Measurements from ENCODE around the gene PCDH12. TPM values are rescaled to one million over a fixed set of nuclear protein-coding genes. Genes with fewer than 3 reads are reported as not detected.
A peak's percentile ranks its signal among the peaks of the same experiment; 100 is the strongest.

Gene PCDH12
- 1 to 10 TPM in 1 of 2 experiments, under 1 TPM in 1; 0.43 to 1.1 TPM for total RNA-seq

DNA sequence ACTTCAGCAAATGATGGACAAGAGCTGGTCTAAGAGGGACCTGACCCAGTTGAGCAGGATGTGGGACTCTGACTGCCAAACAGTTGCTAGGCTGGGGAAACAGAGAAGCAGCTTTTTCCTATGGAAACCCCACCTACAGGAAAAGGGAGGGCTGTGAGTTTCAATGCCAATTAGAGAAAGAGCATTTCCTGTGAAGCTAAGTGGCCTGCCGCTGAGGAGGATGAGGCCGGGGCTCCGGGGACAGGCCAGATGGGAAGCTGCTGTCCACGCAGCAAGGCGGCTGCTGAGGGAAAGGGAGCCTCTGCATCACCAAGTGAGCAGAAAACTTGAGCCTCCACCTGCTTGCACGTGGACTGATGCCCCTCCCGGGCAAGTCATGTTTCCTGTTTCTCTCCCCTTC is at the start of gene PCDH12:
Gene PCDH12 (minus strand): TSS at position 90 of the 400 bp plus-strand sequence. CDS start 351 bp downstream, outside the sequence.
- peak within 1 kb of the TSS; percentile 68 for H3K4me3 Mint-ChIP-seq
- intact Hi-C loops (cut with micrococcal nuclease), result no loop called here
- peak; percentile 56 for DNase-seq
- peak within 1 kb of the TSS; percentile 64 for H3K27ac Mint-ChIP-seq
- no peaks in the 10 kb centered on the region for H3K9me3 Mint-ChIP-seq
- H3K27me3 Mint-ChIP-seq (ENCODE audit: low read depth), result no peaks in the 10 kb centered on the region
- no peaks in the 10 kb centered on the region for H3K36me3 Mint-ChIP-seq (ENCODE audit: low read depth)
- peaks cover 38% of the 10 kb centered on the region for H3K4me1 Mint-ChIP-seq (ENCODE audit: low read depth)
- CTCF ChIA-PET, result interaction anchor here (0.6 to 6.7 kb wide), 12 partner anchors 12 to 740 kb away, joined by 3 to 134 read pairs (median 4); partner anchors contain the start of genes PCDH1 and RNF14

DNA sequence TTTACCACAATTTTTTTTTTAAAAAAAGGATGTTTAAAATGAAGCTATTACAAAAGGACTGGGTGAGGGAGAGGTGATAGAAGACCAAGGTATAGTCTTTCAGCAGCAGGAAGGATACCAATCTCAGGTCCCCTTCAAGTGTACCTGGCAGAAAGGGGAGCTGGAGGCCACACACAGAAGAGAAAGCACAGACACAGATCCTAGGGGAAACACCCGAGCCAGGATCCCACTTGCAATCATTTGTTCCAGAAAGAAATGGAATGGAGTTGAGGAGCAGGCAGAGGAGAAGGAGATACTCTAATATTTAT is 49.2 kb upstream of the PCDH12 start:
- peaks cover 85% of the 10 kb centered on the region for H3K4me1 Mint-ChIP-seq (ENCODE audit: low read depth)
- H3K36me3 Mint-ChIP-seq (ENCODE audit: low read depth), result peaks cover 87% of the 10 kb centered on the region
- H3K27me3 Mint-ChIP-seq (ENCODE audit: low read depth), result no peaks in the 10 kb centered on the region
- CTCF ChIA-PET, result interaction anchor here (0.9 to 12.7 kb wide), 13 partner anchors 8 to 314 kb away, joined by 3 to 137 read pairs (median 4); partner anchors contain the start of gene RNF14
- H3K9me3 Mint-ChIP-seq, result peaks cover 3% of the 10 kb centered on the region
- peak; percentile 39 for DNase-seq
- H3K4me3 Mint-ChIP-seq, result peak overlapping the region; percentile 69
- intact Hi-C loops (cut with micrococcal nuclease), result loop anchor here (1.0 to 2.0 kb wide), 6 partner anchors 8 to 350 kb away; partner anchors contain the start of gene RNF14
- H3K27ac Mint-ChIP-seq, result peak overlapping the region; percentile 100

DNA sequence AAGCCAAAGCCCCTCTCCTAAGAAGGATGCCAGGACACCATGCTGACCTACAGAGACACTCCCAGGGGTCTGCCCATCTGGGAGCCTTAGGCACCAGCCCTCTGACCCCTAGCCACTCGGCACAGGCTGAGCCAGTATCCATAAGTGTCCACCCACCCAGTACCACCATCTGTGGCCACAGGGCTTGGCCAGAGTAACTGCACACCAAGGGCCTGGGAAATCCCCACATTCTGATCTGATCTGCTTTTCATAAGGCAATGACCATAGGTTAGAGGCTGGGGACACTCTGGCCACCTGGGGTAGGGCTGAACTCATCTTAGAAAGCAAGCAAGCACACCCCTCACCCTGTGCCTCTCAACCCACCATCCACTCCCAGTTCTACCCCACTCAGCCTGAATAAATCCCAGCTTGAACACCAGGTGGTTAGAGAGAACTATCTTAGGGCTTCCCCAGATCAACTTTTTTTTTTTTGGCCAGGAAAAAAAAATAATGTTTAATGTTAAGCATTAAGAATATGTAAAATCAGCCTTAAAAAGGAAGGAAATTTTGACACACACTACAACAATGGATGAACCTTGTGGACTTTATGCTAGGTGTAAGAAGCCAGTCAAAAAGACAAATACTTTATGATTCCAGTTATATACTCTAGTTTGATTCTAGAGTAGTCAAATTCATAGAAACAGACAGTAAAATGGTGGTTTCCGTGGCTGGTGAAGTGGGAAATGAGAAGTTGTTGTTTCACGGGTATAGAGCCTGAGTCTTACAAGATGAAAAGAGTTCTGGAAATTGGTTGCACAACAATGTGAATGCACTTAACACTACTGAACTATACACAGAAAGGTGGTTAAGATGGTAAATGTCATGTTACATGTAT is 48.6 kb upstream of the PCDH12 start:
- intact Hi-C loops (cut with micrococcal nuclease), result loop anchor here (1.0 to 2.0 kb wide), 6 partner anchors 9 to 350 kb away; partner anchors contain the start of gene RNF14
- CTCF ChIA-PET, result interaction anchor here (0.6 to 12.7 kb wide), 16 partner anchors 9 to 315 kb away, joined by 3 to 137 read pairs (median 4); partner anchors contain the start of gene RNF14
- peaks cover 87% of the 10 kb centered on the region for H3K36me3 Mint-ChIP-seq (ENCODE audit: low read depth)
- peak overlapping the region; percentile 100 for H3K27ac Mint-ChIP-seq
- peak overlapping the region; percentile 69 for H3K4me3 Mint-ChIP-seq
- H3K9me3 Mint-ChIP-seq, result peaks cover 3% of the 10 kb centered on the region
- DNase-seq, result peak; percentile 86
- H3K4me1 Mint-ChIP-seq (ENCODE audit: low read depth), result peaks cover 87% of the 10 kb centered on the region
- no peaks in the 10 kb centered on the region for H3K27me3 Mint-ChIP-seq (ENCODE audit: low read depth)

DNA sequence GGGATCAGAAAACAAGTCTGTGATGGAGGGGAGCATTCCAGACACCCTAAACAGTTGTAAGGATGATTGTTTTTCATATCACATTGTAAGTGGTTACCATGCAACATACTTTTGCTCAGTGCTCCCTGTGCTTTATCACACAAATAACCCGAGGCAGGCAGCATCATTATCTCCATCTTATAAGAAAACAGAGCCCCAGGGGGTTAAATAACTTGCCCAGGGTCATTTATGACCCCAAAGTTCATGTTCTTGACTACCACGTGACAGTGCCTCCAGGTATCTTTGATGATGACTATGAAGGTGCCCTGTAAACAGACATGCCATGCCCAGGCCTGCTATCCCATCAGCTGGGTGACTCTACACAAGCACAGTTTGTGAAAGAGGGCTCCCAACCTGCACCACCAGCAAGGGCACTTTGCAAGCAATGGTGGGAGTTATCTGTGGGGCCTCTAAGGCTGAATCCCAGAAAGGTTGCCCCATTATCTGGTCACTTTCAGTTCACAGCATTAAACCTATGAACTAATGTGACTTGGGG is 45.3 kb upstream of the PCDH12 start:
- no peak for DNase-seq
- CTCF ChIA-PET, result interaction anchor here (0.9 to 5.6 kb wide), 4 partner anchors 11 to 140 kb away, joined by 3 to 51 read pairs (median 5); partner anchors contain the start of genes GNPDA1 and NDFIP1
- intact Hi-C loops (cut with micrococcal nuclease), result no loop called here
- peaks cover 79% of the 10 kb centered on the region for H3K36me3 Mint-ChIP-seq (ENCODE audit: low read depth)
- H3K27me3 Mint-ChIP-seq (ENCODE audit: low read depth), result no peaks in the 10 kb centered on the region
- H3K4me1 Mint-ChIP-seq (ENCODE audit: low read depth), result peaks cover 76% of the 10 kb centered on the region
- H3K9me3 Mint-ChIP-seq, result peaks cover 3% of the 10 kb centered on the region
- no peak overlapping the region for H3K4me3 Mint-ChIP-seq
- H3K27ac Mint-ChIP-seq, result peak overlapping the region; percentile 100

DNA sequence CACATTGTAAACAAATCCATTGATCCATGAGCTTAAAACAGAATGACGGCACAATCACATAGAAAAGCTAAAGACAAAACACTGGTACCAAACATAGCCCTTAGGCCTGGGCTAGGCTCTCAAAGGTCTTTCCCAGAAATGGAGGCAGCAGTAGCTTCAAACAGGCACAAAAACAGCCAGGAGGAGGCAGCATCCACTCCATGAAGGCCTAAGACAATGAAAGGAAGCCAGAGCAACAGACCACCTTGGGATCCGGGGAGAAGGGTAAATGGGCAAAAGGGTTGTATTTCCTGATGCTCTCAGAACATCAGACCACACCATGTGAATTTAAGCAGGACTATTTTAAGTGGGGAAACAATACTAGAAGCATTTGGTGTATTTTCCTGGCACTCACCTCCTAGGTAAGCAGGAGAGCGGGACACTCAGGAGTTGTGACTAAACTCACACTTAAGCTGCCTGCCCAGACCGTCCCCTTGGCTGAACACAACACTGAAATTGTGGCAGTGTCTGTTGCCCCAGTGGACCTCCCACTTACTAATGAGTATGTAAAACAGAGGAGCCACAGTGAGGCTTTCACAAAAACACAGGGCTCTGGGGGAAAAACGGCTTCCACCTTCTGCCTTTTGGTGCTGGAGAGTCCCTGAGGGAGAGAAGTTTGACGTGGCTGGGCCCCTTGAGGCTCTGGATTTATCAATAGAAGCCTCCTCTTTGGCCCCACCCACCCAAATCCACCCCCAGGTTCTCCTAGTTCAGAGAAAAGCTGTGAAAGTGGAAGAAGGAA is 42.9 kb upstream of the PCDH12 start:
- Mint-ChIP-seq H3K36me3 (ENCODE audit: low read depth) (peaks cover 61% of the 10 kb centered on the region), H3K4me1 (ENCODE audit: low read depth) (peaks cover 53% of the 10 kb centered on the region), H3K9me3 (no peaks in the 10 kb centered on the region), H3K4me3 (no peak overlapping the region), H3K27me3 (ENCODE audit: low read depth) (no peaks in the 10 kb centered on the region), H3K27ac (peak overlapping the region; percentile 100)
- CTCF ChIA-PET, result interaction anchor here (0.6 to 5.6 kb wide), 18 partner anchors 9 to 187 kb away, joined by 3 to 51 read pairs (median 4); partner anchors contain the start of genes GNPDA1 and RNF14
- peak; percentile 66 for DNase-seq
- intact Hi-C loops (cut with micrococcal nuclease), result loop anchor here (2.0 kb wide), 1 partner anchor 14 kb away; no protein-coding TSS in a partner anchor

DNA sequence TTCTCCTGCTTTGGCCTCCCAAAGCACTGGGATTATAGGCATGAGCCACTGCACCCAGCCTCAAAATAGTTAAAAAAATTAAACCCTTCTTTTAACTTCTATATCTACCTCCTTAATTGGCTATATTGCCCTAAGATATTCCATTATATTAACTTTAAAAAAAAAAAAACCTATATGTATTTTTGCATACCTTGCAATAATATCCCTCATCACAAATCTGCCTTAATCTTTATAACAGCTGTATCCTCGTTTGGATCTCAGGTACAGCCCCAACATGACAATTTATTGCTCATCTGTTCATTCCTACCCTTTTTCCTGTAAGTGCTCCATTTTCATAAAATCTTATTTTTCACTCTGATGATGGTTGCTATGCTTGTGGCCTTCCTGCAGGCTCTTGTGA is 42.2 kb upstream of the PCDH12 start:
- H3K27me3 Mint-ChIP-seq (ENCODE audit: low read depth), result no peaks in the 10 kb centered on the region
- no peak overlapping the region for H3K4me3 Mint-ChIP-seq
- H3K36me3 Mint-ChIP-seq (ENCODE audit: low read depth), result peaks cover 56% of the 10 kb centered on the region
- DNase-seq, result no peak
- no peaks in the 10 kb centered on the region for H3K9me3 Mint-ChIP-seq
- H3K27ac Mint-ChIP-seq, result peak overlapping the region; percentile 100
- intact Hi-C loops (cut with micrococcal nuclease), result loop anchor here (2.0 kb wide), 1 partner anchor 15 kb away; no protein-coding TSS in a partner anchor
- CTCF ChIA-PET, result interaction anchor here (0.6 to 5.6 kb wide), 15 partner anchors 10 to 188 kb away, joined by 3 to 51 read pairs (median 5); partner anchors contain the start of genes GNPDA1 and RNF14
- peaks cover 48% of the 10 kb centered on the region for H3K4me1 Mint-ChIP-seq (ENCODE audit: low read depth)

DNA sequence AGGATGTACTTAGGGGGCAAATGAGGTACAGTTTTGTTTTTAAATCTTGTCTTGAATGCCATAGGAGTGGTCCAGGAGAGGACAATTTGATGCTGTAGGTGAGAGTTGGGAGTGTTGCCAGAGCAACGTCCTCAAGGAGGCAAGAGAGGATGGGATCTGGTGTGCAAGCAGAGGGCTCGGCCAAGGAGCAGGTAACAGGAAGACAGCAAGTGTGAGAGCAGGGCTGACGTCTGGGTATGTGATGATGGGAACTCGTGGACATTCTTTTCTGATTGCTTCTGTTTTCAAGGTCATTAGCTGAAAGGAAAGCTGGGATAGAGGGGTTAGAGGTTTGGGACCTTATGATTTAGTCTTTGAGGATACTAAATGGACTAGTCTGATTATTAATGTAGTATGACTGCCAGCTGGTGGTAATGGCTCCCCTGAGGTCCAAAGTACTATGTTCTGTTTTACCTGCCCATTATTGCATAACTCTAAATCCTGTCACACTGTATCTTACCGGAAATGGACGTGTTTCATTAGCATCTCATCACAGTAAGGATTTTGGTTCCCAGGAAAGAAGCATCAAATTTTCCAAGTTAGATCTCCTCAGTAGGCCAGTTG is 39.5 kb upstream of the PCDH12 start:
- CTCF ChIA-PET, result interaction anchor here (0.7 to 1.0 kb wide), 3 partner anchors 141 to 148 kb away, joined by 3 to 4 read pairs (median 4); no protein-coding TSS in a partner anchor
- Mint-ChIP-seq H3K36me3 (ENCODE audit: low read depth) (peaks cover 51% of the 10 kb centered on the region), H3K9me3 (no peaks in the 10 kb centered on the region), H3K27me3 (ENCODE audit: low read depth) (no peaks in the 10 kb centered on the region), H3K27ac (no peak overlapping the region), H3K4me1 (ENCODE audit: low read depth) (peaks cover 30% of the 10 kb centered on the region), H3K4me3 (no peak overlapping the region)
- intact Hi-C loops (cut with micrococcal nuclease), result no loop called here
- no peak for DNase-seq

DNA sequence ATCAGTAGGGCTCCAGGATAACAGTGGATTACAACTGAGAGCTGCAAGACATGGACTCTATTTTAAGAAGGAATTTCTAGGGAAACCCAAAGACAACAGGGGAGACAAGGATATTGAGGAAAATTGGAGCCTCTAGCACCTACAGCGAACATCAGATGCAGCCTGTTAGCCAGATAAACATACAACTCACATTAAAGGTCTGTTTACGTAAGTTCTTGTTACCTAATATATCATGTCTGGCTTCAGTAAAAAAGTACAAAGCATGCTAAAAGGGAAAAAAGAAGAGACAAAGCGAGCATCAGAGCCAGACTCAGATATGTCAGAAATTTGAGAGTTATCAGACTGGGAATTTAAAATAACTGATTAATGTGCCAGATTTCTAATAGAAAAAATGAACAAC is 37.7 kb upstream of the PCDH12 start:
- Mint-ChIP-seq H3K27ac (no peak overlapping the region), H3K27me3 (ENCODE audit: low read depth) (no peaks in the 10 kb centered on the region), H3K4me1 (ENCODE audit: low read depth) (peaks cover 17% of the 10 kb centered on the region), H3K36me3 (ENCODE audit: low read depth) (peaks cover 40% of the 10 kb centered on the region), H3K9me3 (no peaks in the 10 kb centered on the region), H3K4me3 (no peak overlapping the region)
- intact Hi-C loops (cut with micrococcal nuclease), result no loop called here
- DNase-seq, result no peak
- CTCF ChIA-PET, result interaction anchor here (8.8 kb wide), 1 partner anchor 16 kb away, joined by 137 read pairs; the partner anchor contains the start of gene GNPDA1

DNA sequence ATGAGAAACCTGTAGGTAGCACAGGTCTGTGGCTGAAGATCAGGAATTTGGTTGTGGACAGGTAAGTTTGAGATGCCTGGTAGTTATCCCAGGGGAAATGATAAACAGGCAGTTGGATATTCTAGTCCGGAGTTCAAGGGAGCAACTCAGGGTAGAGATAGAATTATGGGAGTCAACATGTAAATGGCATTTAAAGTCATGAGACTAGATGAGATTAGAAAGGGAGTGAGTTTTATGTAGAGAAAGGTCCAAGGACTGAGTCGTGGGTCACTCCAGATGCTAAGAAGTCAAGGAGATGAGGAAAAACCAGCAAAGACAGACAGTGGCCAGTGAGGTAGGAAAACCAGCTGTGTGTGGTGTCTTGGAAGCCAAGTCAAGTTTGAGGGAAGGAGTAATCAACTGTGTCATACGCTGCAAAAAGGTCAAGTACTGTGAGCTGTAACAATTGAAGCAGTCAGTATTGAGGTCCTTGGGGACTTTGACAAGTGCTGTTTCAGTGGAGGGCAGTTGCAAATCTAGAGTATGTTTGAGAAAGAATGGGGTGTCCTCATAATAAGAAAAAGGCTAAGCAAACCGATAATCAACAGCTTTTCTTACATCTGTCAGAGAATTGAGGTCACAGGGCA is 36.6 kb upstream of the PCDH12 start:
- intact Hi-C loops (cut with micrococcal nuclease), result loop anchor here (5.0 kb wide), 1 partner anchor 553 kb away; no protein-coding TSS in a partner anchor
- Mint-ChIP-seq H3K9me3 (no peaks in the 10 kb centered on the region), H3K36me3 (ENCODE audit: low read depth) (peaks cover 33% of the 10 kb centered on the region), H3K27ac (no peak overlapping the region), H3K27me3 (ENCODE audit: low read depth) (no peaks in the 10 kb centered on the region), H3K4me1 (ENCODE audit: low read depth) (peaks cover 13% of the 10 kb centered on the region), H3K4me3 (no peak overlapping the region)
- CTCF ChIA-PET, result interaction anchor here (0.9 to 8.8 kb wide), 5 partner anchors 17 to 154 kb away, joined by 3 to 137 read pairs (median 3); partner anchors contain the start of genes GNPDA1 and RNF14
- DNase-seq, result no peak

DNA sequence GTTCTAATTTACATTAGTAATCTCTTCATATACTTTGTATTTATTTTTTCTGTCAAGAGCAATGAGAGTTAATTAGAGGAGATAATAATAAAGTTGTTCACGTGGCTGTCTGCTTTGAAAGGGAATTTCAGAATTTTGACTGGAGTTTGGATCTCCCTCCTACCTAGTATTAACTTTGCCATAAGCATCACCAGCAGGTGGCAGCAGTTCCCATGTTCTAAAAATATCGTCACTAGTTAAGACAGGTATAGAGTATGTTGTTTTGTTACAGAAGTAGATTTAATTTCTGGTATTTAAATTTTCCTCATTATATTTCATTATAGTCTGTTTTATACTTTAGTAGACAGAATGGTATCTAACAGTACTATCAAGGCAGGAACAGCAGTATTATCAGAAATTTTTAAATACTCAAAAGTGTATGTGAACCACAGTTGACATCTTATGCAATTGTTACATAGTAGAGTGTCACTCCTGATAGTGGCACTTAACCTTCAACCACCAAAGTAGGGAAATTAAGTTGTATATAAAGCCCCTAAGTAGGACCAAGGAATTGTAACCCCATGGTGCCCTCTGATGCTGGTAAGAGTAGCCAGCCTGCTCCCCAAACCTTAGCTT is 34.5 kb upstream of the PCDH12 start:
- Mint-ChIP-seq H3K4me3 (no peak overlapping the region), H3K27ac (peak overlapping the region; percentile 53), H3K27me3 (ENCODE audit: low read depth) (no peaks in the 10 kb centered on the region), H3K9me3 (no peaks in the 10 kb centered on the region), H3K4me1 (ENCODE audit: low read depth) (peaks cover 13% of the 10 kb centered on the region), H3K36me3 (ENCODE audit: low read depth) (peaks cover 33% of the 10 kb centered on the region)
- intact Hi-C loops (cut with micrococcal nuclease), result loop anchor here (1.0 to 5.0 kb wide), 5 partner anchors 23 to 707 kb away; no protein-coding TSS in a partner anchor
- CTCF ChIA-PET, result interaction anchor here (0.5 to 9.4 kb wide), 15 partner anchors 13 to 787 kb away, joined by 3 to 137 read pairs (median 4); partner anchors contain the start of genes GNPDA1 and RNF14
- DNase-seq, result peak; percentile 95

All from activated naive CD4-positive, alpha-beta T cell treated with anti-CD3 and anti-CD28 coated beads for 36 hours (primary cell).